ENCODE data around the gene ZNF277.

ZNF277 gene

DNA sequence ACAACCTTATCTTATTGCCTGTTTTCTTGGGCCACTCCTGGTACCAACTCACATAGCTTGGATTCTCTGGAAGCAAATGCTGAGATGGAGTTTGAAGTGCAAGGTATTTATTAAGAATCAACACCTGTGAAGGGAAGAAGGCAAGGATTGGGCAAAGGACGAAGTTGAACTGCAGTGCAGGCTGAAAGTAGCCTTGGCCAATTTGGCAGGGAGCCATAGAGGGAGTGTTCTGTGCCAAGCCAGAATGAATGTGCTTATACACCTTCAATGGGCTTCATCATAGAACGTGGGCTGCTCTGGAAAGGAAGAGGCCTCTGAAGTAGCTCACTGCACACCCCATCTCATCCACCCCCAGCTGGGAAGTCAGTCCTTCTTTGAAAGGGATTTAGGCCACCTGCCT lies 163.9 kb downstream of the ZNF277 start:
- Histone ChIP-seq H3K4me3 (no peak overlapping the region), H3K27ac (no peak overlapping the region)

GRCh38 chr7:112371701-112372100 lies 165.2 kb downstream of the ZNF277 start:
- Histone ChIP-seq H3K4me3 (no peak overlapping the region), H3K27ac (no peak overlapping the region)

GRCh38 chr7:112372101-112372500 lies 165.6 kb downstream of the ZNF277 start:
- no peak overlapping the region for H3K27ac ChIP-seq
- no peak overlapping the region for H3K4me3 ChIP-seq

DNA sequence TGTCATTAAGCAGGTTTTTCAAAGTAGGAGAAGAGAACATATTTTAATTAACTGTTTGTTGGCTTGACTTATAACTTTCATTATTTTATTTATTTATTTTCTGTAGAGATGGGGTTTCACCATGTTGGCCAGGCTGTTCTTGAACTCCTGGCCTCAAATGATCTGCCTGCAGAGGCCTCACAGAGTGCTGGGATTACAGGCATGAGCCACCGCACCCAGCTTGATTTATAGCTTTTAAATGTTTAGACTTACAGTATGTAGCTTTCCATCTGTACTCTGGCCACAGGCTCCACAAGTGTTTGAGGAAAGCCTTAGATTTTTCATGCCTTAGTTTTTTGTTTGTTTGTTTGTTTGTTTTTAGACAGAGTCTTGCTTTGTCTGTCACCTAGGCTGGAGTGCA lies 171.1 kb downstream of the ZNF277 start:
- Histone ChIP-seq H3K27ac (no peak overlapping the region), H3K4me3 (no peak overlapping the region)

DNA sequence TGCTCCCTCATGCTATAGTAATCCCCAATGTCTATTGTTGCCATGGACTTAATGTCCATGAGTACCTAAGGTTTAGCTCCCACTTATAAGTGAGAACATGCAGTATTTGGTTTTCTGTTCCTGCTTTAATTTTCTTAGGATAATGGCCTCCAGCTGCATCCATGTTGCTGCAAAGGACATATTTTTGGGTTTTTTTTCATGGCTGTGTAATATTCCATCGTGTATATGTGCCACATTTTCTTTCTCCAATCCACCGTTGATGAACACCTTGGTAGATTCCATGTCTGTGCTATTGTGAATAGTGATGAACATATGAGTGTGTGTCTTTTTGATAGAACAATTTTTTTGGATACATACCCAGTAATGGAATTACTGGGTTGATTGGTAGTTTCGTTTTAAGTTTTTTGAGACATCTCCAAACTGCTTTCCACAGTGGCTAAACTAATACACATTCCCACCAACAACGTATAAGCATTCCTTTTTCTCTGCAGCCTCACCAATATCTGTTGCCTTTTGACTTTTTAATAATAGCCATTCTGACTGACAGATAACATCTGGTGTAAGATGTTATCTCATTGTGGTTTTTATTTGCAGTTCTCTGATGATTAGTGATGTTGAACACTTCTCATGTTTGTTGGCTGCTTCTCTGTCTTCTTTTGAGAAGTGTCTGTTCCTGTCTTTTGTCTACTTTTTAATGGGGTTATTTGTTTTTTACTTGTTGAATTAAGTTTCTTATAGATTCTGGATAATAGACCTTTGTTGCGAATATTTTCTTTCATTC lies 175.0 kb downstream of the ZNF277 start:
- Histone ChIP-seq H3K27ac (no peak overlapping the region), H3K4me3 (no peak overlapping the region)

GRCh38 chr7:112383671-112384417 lies 177.3 kb downstream of the ZNF277 start:
- no peak overlapping the region for H3K27ac ChIP-seq
- H3K4me3 ChIP-seq: no peak overlapping the region

DNA sequence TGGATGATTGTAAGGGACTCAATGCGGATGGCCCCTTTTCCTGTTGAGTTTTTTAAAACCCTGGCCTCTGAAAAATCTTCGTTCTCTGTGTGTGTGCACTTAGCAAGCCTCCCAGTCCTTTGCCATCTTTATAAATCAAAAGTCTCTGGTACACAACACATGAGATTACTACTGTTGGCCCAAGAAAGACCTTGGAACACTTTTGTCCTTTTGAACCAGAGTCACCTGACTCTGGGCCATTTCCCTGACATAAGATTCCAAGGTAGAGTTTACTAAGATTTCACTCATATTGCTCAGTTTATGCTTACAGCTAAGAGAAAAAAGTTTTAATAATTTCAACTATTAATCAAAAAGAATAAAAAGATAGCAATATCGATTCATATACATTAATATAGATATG lies 179.0 kb downstream of the ZNF277 start:
- no peak overlapping the region for H3K4me3 ChIP-seq
- no peak overlapping the region for H3K27ac ChIP-seq

- no peak overlapping the region for H3K27ac ChIP-seq
- no peak overlapping the region for H3K4me3 ChIP-seq
Observed at GRCh38 chr7:112386619-112387018, 180.1 kb downstream of the ZNF277 start.

DNA sequence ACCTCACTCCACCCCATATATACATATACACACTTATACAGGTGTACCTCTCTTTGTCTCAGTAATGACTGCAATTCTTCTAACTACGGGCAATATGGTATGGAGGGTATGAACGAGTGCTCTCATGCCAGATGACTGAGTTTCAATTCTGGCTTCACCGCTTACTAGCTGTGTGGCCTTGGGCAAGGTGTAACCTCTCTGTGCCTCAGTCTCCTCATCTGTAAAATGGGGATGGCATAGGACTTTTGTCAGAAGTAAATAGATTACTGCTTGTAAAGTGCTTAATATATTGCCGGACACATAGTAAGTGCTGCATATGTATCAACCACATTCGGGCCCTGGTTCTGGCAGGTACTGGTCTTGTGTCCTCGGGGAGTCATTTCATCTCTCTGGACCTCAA lies 183.7 kb downstream of the ZNF277 start:
- Histone ChIP-seq H3K27ac (no peak overlapping the region), H3K4me3 (no peak overlapping the region)

DNA sequence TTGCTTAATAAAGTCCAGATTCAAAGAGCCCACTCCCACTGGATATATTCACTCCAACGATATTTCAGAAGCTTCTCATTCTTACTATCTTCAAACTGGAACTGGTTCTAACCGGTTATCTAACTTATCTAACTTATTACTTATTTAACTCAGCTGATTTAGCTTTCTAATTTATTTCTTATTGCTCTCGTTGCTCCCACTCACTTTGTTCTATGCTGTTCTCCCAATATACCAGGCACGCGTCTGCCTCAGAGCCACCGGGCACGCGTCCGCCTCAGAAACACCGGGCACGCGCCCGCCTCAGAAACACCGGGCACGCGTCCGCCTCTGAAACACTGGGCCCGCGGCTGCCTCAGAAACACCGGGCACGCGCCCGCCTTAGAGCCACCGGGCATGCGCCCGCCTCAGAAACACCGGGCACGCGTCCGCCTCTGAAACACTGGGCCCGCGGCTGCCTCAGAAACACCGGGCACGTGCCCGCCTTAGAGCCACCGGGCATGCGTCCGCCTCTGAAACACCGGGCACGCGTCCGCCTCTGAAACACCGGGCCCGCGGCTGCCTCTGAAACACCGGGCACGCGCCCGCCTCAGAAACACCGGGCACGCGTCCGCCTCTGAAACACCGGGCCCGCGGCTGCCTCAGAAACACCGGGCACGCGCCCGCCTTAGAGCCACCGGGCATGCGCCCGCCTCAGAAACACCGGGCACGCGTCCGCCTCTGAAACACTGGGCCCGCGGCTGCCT lies 184.8 kb downstream of the ZNF277 start:
- peak overlapping the region in 16 of 21 experiments; percentile 18 to 82 (median 74) for H3K27ac ChIP-seq

GRCh38 chr7:112391841-112392286 lies 185.4 kb downstream of the ZNF277 start:
- Histone ChIP-seq H3K27ac (peak overlapping the region in 18 of 21 experiments; percentile 9 to 82 (median 68)), H3K4me3 (peak overlapping the region; percentile 39 to 57 (median 48))

More for the DNA sequence above, 184.8 kb downstream of the ZNF277 start:
- peak overlapping the region; percentile 39 to 57 (median 48) for H3K4me3 ChIP-seq
